ENCODE data around the gene RNF115. TPM values are rescaled to one million over a fixed set of nuclear protein-coding genes. Genes with fewer than 3 reads are reported as not detected.
A peak's percentile ranks its signal among the peaks of the same experiment; 100 is the strongest.

RNF115 gene
- total RNA-seq, 1 donor from 2014 or later, result 8.5 TPM

DNA sequence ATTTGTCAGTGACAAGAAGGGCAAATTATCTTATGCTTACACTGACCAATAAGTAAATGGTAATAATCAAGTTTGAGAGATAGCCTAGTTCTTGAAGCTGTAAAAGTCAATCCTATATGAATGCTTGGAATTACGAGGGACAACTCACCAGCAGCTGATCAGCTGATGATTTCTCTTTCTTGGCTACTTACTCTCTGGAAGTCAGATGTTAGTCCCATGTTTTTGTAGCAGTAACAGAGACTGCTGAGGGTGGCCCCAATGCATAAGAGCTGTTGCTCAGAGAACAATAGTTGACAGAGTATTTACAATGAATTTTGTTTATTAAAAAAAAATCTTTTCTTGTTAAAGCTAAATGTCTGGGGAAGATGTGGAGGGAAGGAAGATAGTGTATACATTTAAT lies 65.3 kb downstream of the RNF115 start:
- TF ChIP-seq CTCF (IDR thresholded peaks at IDR 0.05; ENCODE audit: insufficient read depth, low read length, poor library complexity, severe bottlenecking), result no peak
- Histone ChIP-seq H3K27me3 (ENCODE audit: control insufficient read depth, insufficient read depth, low read length) (no peaks in the 10 kb centered on the region), H3K4me3 (ENCODE audit: low read depth, low read length) (no peak overlapping the region), H3K36me3 (ENCODE audit: control insufficient read depth, insufficient read depth, low read length) (peaks cover 1% of the 10 kb centered on the region)
- DNase-seq (ENCODE audit: low read depth), result no peak

DNA sequence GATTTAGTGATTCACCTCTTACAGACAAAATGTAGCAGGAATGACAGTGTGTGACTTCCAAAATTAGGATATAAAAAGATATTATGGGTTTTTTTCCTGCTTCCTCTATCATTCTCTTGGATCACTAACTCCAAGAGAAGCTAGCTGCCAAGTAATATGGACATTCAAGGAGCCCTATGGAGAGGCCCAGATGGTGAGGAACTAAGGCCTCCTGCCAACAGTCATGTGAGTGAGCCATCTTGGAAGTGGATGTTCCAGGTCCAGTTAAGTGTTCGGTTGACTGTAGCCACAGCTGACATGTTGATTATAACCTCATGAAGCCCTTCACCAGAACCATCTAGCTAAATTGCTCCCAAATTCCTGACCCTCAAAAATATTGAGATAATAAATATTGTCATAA lies 65.8 kb downstream of the RNF115 start:
- H3K36me3 ChIP-seq (ENCODE audit: control insufficient read depth, insufficient read depth, low read length), result peaks cover 1% of the 10 kb centered on the region
- DNase-seq (ENCODE audit: low read depth), result no peak
- H3K4me3 ChIP-seq (ENCODE audit: low read depth, low read length), result no peak overlapping the region
- no peaks in the 10 kb centered on the region for H3K27me3 ChIP-seq (ENCODE audit: control insufficient read depth, insufficient read depth, low read length)
- TF ChIP-seq CTCF (IDR thresholded peaks at IDR 0.05; ENCODE audit: insufficient read depth, low read length, poor library complexity, severe bottlenecking), result no peak

DNA sequence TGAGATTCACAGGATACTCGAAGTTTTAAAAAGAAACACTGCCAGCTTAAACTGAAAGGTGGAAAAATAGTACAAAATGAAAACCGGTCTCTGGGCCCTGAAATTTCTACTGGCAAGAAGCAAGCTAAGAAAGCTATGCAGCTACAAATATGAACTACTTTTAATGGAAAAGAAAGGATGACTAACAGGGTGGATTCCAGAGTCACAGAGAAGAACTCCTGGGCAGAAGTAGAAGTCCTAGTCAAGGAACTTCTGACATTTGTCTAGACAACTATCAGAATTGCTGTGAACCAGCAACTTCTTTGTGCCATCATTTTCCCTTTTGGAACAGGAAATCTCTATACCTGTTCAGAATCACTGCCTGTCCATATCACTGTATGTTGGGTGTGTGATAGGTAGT lies 66.5 kb downstream of the RNF115 start:
- DNase-seq (ENCODE audit: low read depth), result no peak

GRCh38 chr1:145751491-145752037 lies 72.3 kb downstream of the RNF115 start:
- no peak overlapping the region for H3K4me3 ChIP-seq (ENCODE audit: low read depth, low read length)
- no peak for TF ChIP-seq CTCF (IDR thresholded peaks at IDR 0.05; ENCODE audit: insufficient read depth, low read length, poor library complexity, severe bottlenecking)
- H3K27me3 ChIP-seq (ENCODE audit: control insufficient read depth, insufficient read depth, low read length), result no peaks in the 10 kb centered on the region
- H3K36me3 ChIP-seq (ENCODE audit: control insufficient read depth, insufficient read depth, low read length), result peaks cover 2% of the 10 kb centered on the region
- peak; percentile 63 for DNase-seq (ENCODE audit: low read depth)

More for the DNA sequence above, 66.5 kb downstream of the RNF115 start:
- Histone ChIP-seq H3K36me3 (ENCODE audit: control insufficient read depth, insufficient read depth, low read length) (peaks cover 1% of the 10 kb centered on the region), H3K4me3 (ENCODE audit: low read depth, low read length) (no peak overlapping the region), H3K27me3 (ENCODE audit: control insufficient read depth, insufficient read depth, low read length) (no peaks in the 10 kb centered on the region)
- TF ChIP-seq CTCF (IDR thresholded peaks at IDR 0.05; ENCODE audit: insufficient read depth, low read length, poor library complexity, severe bottlenecking), result no peak

- TF ChIP-seq CTCF (IDR thresholded peaks at IDR 0.05; ENCODE audit: insufficient read depth, low read length, poor library complexity, severe bottlenecking), result no peak
- DNase-seq (ENCODE audit: low read depth), result no peak
- H3K36me3 ChIP-seq (ENCODE audit: control insufficient read depth, insufficient read depth, low read length), result peaks cover 2% of the 10 kb centered on the region
- no peak overlapping the region for H3K4me3 ChIP-seq (ENCODE audit: low read depth, low read length)
- H3K27me3 ChIP-seq (ENCODE audit: control insufficient read depth, insufficient read depth, low read length), result no peaks in the 10 kb centered on the region
Observed at GRCh38 chr1:145750426-145750825, 73.5 kb downstream of the RNF115 start.
